Body of pancreas (tissue), 4 donors: ENCODE measurements around the gene NSUN6. TPM values are rescaled to one million over a fixed set of nuclear protein-coding genes. Genes with fewer than 3 reads are reported as not detected.
"Not testable (repeated sequence)": the region's sequence is repeated elsewhere in the genome, so short reads cannot be mapped to it uniquely, and the experiment has no call there.

Source experiments
- ATAC-seq: fragments of 150-250 bp; one replicate; pipeline ENCODE4 v1.9.1; 2016
- DNase-seq, 4 donors: peaks; one replicate each; pipeline ENCODE4 v3.0.0-alpha.2; 2019
- H3K27ac ChIP-seq, 4 donors: fragments of 200-600 bp; sonication (generic); 1 replicate in 3 of 4; 2 replicates in 1 of 4; pipeline versions ENCODE4 v1.5.1 to v1.6.1; 2016 to 2019; ENCODE audit warnings: mild to moderate bottlenecking in 1 of 4, mixed read lengths in 1 of 4, moderate library complexity in 1 of 4
- H3K27me3 ChIP-seq, 2 donors: fragments of 200-600 bp; sonication (generic); one replicate each; pipeline ENCODE4 v1.6.0; 2016; ENCODE audit warnings: mild to moderate bottlenecking in 1 of 2
- H3K36me3 ChIP-seq, 2 donors: fragments of 200-600 bp; sonication (generic); replicated peaks in 1 of 2; 2 replicates each; pipeline ENCODE4 v1.5.1; 2016; ENCODE audit warnings: low read depth in 2 of 2; ENCODE audit not compliant: insufficient read depth in 1 of 2
- H3K4me1 ChIP-seq: fragments of 200-600 bp; sonication (generic); one replicate; pipeline ENCODE4 v1.6.0; 2016
- H3K4me3 ChIP-seq, 2 donors: fragments of 200-600 bp; sonication (generic); 1 replicate in 1 of 2; 2 replicates in 1 of 2; pipeline ENCODE4 v1.5.1; 2016 to 2019
- H3K9me3 ChIP-seq, 3 donors: fragments of 200-600 bp; sonication (generic); 1 replicate in 2 of 3; 2 replicates in 1 of 3; pipeline ENCODE4 v1.5.1; 2016
- CTCF ChIP-seq, 7 experiments: fragments of 450-650 bp in 4 of 7; fragments of 200-600 bp in 3 of 7; sonication (generic) in 3 of 7; IDR thresholded peaks; one replicate each; pipeline ENCODE4 v1.5.1; 2016 to 2019; ENCODE audit warnings: antibody characterized with exemption in 7 of 7
- POLR2A ChIP-seq, 3 donors: fragments of 450-650 bp; IDR thresholded peaks; one replicate each; pipeline ENCODE4 v1.6.1; 2016; ENCODE audit warnings: antibody characterized with exemption in 3 of 3, mild to moderate bottlenecking in 2 of 3
- WGBS, 2 donors: methylation state at CpG; one replicate each; pipeline ENCODE4 v1.1.5; 2017; 5-methylcytosine and 5-hydroxymethylcytosine counted together
- intact Hi-C: fragments of 100-400 bp; cut with DNase I; formaldehyde crosslinking; loops from one replicate; pipeline ENCODE4 v1.15.1; 2023
- total RNA-seq, 2 donors: library from RNA; depleted of rRNA; stranded (reverse); fragments of >200 nt; gene quantifications; one replicate each; pipeline ENCODE4 v1.1.0, GENCODE V29; 2016

NSUN6 gene
- total RNA-seq, 2 donors from 2014 or later: 19.5 to 21.4 TPM

GRCh38 chr10:18625886-18626285, 25.5 kb downstream of the NSUN6 start:
- H3K36me3 ChIP-seq: no peaks in the 10 kb centered on the region
- no peak overlapping the region for H3K4me3 ChIP-seq
- WGBS, 2 donors: 88 to 91% methylated on average over 5 of the region's 5 CpGs
- no peak for DNase-seq
- peaks cover 13% of the 10 kb centered on the region for H3K4me1 ChIP-seq
- TF ChIP-seq CTCF (IDR thresholded peaks at IDR 0.05): no peak
- TF ChIP-seq POLR2A (IDR thresholded peaks at IDR 0.05): no peak
- no peaks in the 10 kb centered on the region for H3K9me3 ChIP-seq
- no peak overlapping the region for H3K27ac ChIP-seq
- intact Hi-C loops: no loop called here
- ATAC-seq: no peak
- no peaks in the 10 kb centered on the region for H3K27me3 ChIP-seq

GRCh38 chr10:18623671-18624070, 27.7 kb downstream of the NSUN6 start:
- intact Hi-C loops, H3K9me3 ChIP-seq, H3K27me3 ChIP-seq, ATAC-seq, H3K36me3 ChIP-seq, H3K27ac ChIP-seq, DNase-seq, H3K4me3 ChIP-seq: not testable (repeated sequence)
- 60 to 100% methylated on average over 1 of the region's 1 CpG for WGBS, 2 donors
- peaks cover 16% of the 10 kb centered on the region for H3K4me1 ChIP-seq

- ATAC-seq: no peak
- DNase-seq: no peak
- no peaks in the 10 kb centered on the region for H3K36me3 ChIP-seq
- intact Hi-C loops: no loop called here
- H3K27ac ChIP-seq: no peak overlapping the region
- TF ChIP-seq POLR2A (IDR thresholded peaks at IDR 0.05) (no peak), CTCF (IDR thresholded peaks at IDR 0.05) (no peak)
- H3K4me1 ChIP-seq: peaks cover 7% of the 10 kb centered on the region
- no peak overlapping the region for H3K4me3 ChIP-seq
- H3K9me3 ChIP-seq: no peaks in the 10 kb centered on the region
- no peaks in the 10 kb centered on the region for H3K27me3 ChIP-seq
Observed at GRCh38 chr10:18620856-18621255, 30.5 kb downstream of the NSUN6 start.

GRCh38 chr10:18619016-18619415, 32.4 kb downstream of the NSUN6 start:
- DNase-seq: no peak
- intact Hi-C loops: no loop called here
- WGBS, 2 donors: 85 to 88% methylated on average over 3 of the region's 3 CpGs
- no peak for TF ChIP-seq POLR2A (IDR thresholded peaks at IDR 0.05)
- no peaks in the 10 kb centered on the region for H3K36me3 ChIP-seq
- no peak overlapping the region for H3K27ac ChIP-seq
- H3K4me1 ChIP-seq: peaks cover 7% of the 10 kb centered on the region
- no peaks in the 10 kb centered on the region for H3K27me3 ChIP-seq
- no peak overlapping the region for H3K4me3 ChIP-seq
- no peak for ATAC-seq
- no peaks in the 10 kb centered on the region for H3K9me3 ChIP-seq

GRCh38 chr10:18616337-18616736, 35.0 kb downstream of the NSUN6 start:
- TF ChIP-seq POLR2A (IDR thresholded peaks at IDR 0.05): no peak
- TF ChIP-seq CTCF (IDR thresholded peaks at IDR 0.05): no peak
- Histone ChIP-seq H3K27ac (no peak overlapping the region), H3K9me3 (no peaks in the 10 kb centered on the region), H3K4me1 (peaks cover 7% of the 10 kb centered on the region), H3K36me3 (peaks cover 0 to 2% of the 10 kb centered on the region in 2 donors), H3K4me3 (no peak overlapping the region), H3K27me3 (no peaks in the 10 kb centered on the region)
- DNase-seq: no peak
- 68 to 82% methylated on average over 3 of the region's 3 CpGs for WGBS, 2 donors
- ATAC-seq: no peak
- intact Hi-C loops: no loop called here

- H3K36me3 ChIP-seq: peaks cover 0 to 2% of the 10 kb centered on the region in 2 donors
- intact Hi-C loops: no loop called here
- no peak overlapping the region for H3K27ac ChIP-seq
- no peaks in the 10 kb centered on the region for H3K9me3 ChIP-seq
- H3K27me3 ChIP-seq: no peaks in the 10 kb centered on the region
- TF ChIP-seq POLR2A (IDR thresholded peaks at IDR 0.05): no peak
- no peak for TF ChIP-seq CTCF (IDR thresholded peaks at IDR 0.05)
- ATAC-seq (no peak), DNase-seq (no peak)
- peaks cover 2% of the 10 kb centered on the region for H3K4me1 ChIP-seq
- 70 to 78% methylated on average over 4 of the region's 4 CpGs for WGBS, 2 donors
- no peak overlapping the region for H3K4me3 ChIP-seq
Observed at GRCh38 chr10:18615618-18616017, 35.8 kb downstream of the NSUN6 start.
